IPS-11a (cell line): ENCODE data around the gene CLSTN2.

ENCODE experiments used
- H3K4me3 ChIP-seq: one replicate; pipeline ENCODE4 v1.5.1; 2013; ENCODE audit warnings: low read depth, low read length, control low read depth

Gene CLSTN2

DNA sequence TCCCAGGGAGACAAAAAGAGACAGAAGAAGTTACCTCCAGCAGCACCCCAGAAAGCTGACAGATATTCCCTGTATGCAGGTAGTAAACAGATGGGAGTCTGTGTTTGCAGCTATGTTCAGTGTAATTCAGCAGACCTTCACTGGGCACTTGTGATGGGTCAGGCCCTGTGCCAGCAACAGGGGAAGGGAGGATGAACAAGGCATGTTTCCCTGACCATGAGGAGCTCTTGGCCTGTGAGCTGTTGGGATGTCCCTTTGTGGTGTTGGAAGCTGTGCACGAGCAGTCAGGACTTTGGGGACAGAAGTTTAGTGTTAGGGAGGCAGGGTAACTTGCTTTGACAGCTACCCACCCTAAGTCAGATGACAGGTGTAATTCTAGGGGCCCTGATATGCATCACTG lies 636.9 kb downstream of the CLSTN2 start:
- H3K4me3 ChIP-seq: no peak overlapping the region

GRCh38 chr3:140572334-140572733 lies 637.3 kb downstream of the CLSTN2 start:
- H3K4me3 ChIP-seq: no peak overlapping the region

DNA sequence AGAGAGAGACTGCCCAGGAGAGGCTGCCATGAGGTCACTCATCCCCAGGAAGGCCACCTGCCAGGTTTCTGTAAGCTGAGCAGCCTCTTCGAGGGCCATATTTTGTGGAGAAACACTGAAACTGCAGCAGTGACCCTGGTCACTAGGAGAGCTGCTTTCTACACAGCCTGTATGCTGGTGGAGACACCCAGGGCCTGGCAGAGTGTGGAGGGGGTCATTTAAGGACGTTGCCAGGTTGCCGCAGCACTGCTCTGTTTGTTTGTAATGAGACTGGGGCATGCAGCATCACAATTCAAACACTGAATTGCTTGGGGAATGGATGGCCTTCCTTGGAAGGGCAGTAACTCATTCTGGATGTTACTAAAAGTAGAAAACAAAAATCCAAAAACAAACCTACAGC lies 638.0 kb downstream of the CLSTN2 start:
- no peak overlapping the region for H3K4me3 ChIP-seq

- H3K4me3 ChIP-seq: no peak overlapping the region
Observed at GRCh38 chr3:140574375-140574774, 639.4 kb downstream of the CLSTN2 start.

DNA sequence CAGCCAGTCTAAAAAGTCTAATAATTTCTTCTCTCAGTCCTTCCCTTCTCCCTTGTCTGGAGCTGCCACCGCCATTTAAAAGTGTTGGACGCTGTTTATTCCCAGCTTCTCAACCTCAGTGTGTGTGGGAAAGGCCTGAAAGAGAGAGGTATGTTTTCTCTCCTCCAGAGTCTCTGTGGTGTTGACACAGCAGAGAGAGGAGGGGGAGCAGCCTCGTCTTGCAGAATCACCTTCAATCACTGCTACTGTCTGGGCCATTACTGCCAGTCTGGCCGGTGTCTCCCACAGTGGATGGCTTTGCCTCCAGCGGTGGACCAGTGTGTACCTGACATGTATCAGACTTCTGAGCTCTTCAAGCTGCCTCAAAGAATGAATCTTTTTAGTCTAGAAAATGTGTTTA lies 641.5 kb downstream of the CLSTN2 start:
- no peak overlapping the region for H3K4me3 ChIP-seq

DNA sequence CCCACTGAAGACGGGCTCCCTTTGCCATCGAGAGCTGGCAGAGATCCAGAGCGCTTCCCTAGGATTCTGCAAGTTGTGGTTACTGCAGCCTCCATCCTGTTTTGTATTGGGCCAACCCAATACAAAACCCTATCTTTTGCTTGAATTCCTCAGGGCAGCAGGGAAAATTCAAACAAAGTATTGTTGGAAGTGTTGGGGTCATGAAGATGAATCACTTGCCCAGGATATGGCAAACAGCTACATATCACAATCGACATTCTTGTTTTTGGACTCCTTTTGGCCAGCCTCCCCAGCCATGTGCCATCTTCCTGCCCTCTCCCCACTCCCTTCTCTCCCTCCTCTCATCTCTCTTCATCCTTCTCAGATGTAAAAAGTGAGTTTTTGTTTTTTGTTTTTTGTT lies 642.9 kb downstream of the CLSTN2 start:
- H3K4me3 ChIP-seq: no peak overlapping the region

GRCh38 chr3:140579260-140579659 lies 644.3 kb downstream of the CLSTN2 start:
- no peak overlapping the region for H3K4me3 ChIP-seq

DNA sequence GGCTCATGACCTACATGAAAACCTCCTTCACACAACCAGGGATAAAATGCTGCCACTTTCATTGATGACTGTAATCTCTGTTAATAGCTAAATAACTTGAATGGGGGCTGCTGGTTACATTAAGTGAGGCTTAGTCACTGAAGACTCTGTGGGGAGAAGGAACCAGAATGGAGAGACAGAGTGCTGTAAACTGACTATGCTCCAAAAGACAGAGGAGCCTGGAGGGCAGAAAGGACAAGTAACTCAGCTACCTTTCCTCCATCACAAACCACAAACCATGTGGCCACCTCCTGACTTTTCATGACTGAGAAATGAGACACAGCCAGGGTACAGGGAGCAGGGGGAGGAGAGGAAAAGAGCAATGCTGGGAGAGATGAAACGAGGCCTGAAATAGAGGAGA lies 645.8 kb downstream of the CLSTN2 start:
- no peak overlapping the region for H3K4me3 ChIP-seq

DNA sequence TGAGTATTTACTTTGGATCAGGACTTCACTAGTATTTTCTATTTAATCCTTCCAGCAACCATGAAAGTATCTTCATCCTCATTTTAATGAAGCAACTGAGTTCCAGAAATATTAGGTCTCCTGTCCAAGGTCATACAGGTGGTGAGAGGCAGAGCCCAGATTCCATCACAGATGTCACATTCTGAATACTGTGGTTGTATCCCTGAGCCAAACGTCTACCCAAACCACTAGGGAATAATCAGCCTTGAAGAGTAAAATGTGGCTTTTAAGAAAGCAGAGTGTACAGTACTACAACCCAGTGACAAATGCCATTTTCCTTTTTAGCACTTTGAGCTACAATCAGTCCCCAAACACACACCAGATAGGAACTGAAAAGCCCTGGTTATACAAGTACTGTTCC lies 649.6 kb downstream of the CLSTN2 start:
- no peak overlapping the region for H3K4me3 ChIP-seq

- H3K4me3 ChIP-seq: no peak overlapping the region
Observed at GRCh38 chr3:140585828-140586227, 650.8 kb downstream of the CLSTN2 start.

DNA sequence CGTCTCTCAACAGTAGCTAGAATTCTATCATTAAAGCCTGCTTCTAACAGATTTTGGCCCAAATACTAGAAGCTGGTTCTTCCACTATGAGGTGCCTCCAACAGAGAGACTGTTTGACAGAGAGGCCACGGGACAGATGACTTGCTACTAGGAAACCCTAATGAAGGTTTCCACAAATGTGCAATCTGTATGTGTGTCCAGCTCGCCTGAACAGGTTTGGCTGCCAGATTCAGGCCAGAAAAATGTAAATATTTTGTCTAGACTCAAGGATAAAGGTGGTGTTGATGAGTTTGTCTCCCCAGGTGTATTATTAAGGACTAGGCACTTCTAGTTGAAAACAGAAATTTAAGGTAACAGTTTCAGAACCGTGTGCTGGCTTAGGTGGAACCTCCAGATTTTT lies 651.3 kb downstream of the CLSTN2 start:
- H3K4me3 ChIP-seq: no peak overlapping the region

DNA sequence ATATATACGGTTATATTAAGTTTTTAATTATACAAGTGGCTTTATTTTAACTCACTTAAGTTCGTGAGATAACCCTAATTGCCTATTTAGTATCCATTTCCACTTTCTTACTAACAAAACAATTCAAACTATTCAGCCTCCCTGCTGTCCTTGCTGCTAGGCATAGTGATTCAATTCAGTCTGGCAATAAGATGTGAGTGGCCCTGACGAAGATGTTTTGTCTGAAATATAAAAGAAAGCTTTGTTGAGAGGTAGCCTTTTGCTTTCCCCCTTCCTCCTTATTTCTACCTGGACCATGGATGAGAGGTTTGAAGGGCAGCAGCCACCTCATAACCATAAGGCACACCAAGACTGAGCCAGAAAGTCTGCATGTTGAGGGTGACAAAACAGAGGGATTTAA lies 653.6 kb downstream of the CLSTN2 start:
- no peak overlapping the region for H3K4me3 ChIP-seq

GRCh38 chr3:140593766-140594165 lies 658.8 kb downstream of the CLSTN2 start:
- H3K4me3 ChIP-seq: no peak overlapping the region

DNA sequence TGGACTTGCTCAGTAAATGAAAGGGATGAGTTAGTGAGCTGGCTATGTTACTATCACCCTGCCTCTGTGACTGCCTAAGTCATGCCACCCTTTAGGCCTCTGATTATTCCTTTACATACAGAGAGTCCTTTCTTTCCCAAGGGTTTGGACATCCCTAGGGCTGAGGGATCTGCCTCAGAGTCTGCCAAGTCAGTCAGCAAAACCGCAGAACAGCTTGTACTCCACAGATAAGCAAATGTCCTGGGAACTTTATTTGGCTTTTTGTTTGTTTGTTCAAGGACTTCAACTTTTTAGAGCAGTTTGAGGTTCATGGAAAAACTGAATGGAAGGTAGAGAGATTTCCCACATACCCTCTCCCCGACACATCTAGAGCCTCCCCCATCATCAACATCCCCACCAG lies 660.3 kb downstream of the CLSTN2 start:
- H3K4me3 ChIP-seq: no peak overlapping the region

DNA sequence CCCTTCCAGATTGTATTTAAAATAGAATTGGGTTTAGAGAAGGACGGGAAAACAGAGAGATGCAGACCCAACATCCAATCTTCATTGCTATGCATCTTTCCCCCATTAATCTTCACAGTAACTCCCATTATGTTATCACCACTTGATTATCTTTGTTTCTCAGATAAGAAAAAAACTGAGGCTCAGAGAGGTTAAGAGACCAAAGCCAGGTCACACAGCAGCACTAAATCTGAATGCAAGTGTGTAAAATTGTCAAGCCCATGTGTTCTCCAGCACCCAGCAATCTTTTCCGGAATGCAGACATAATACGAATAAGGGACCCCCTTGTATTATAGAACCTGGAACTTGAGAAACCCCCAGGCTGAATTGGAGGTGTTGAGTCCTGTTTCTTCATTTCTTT lies 662.4 kb downstream of the CLSTN2 start:
- H3K4me3 ChIP-seq: no peak overlapping the region

DNA sequence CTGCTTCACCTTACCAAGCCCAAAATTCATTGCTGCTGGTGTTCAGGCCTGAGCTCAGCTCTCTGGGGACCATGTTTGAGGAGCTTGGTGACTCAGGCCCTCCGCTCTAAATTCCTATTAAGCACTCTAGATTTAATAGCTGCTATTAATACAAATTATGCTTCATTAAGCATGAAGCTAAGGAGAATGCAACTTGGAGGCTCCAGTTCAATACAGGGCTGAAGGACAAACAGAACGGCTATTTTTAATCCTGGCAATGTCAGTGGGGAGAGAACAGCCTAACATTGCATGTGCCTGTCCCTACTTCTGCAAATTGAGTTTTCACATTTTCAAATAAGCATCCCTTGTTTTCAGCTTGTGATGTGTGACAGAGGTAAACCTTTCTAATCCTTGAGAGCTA lies 662.8 kb downstream of the CLSTN2 start:
- no peak overlapping the region for H3K4me3 ChIP-seq

DNA sequence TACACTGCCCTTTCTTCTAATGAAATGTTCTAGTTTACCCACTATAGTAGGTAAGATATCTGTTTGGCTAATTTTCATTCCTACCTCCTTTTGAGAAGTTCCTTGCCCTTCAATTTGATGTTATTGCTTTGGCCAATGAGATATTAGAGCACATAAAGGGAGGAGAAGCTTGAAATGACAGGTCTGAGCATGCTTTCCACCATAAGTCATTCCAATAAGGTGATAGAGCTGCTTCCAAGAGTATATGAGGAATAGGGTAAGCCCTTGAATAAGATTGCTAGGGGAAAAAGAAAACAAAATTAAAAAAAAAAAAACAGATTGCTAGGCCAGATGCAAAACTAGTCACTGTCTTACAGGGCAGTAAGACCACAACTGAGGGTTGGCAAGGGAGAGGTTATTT lies 664.0 kb downstream of the CLSTN2 start:
- H3K4me3 ChIP-seq: no peak overlapping the region

DNA sequence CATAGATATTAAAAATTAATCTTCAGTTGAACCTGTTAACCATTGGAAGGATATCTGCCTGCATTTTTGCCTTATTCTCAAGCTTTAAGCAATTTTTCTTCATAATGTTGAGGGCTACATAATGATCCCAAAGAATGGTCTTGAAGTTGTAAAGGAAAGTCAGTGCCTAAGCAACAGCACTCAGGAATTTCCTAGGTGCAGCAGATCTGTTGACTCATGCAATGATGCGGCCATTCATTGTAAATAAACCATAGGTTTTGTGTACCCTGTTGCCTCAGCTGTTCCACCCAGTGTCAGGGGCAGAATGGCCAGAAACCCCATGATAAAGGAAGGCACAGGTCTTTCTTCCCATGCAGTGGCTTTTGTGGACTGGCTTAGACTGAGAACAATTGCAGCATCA lies 664.5 kb downstream of the CLSTN2 start:
- H3K4me3 ChIP-seq: no peak overlapping the region

- H3K4me3 ChIP-seq: no peak overlapping the region
Observed at GRCh38 chr3:140601881-140602280, 666.9 kb downstream of the CLSTN2 start.

DNA sequence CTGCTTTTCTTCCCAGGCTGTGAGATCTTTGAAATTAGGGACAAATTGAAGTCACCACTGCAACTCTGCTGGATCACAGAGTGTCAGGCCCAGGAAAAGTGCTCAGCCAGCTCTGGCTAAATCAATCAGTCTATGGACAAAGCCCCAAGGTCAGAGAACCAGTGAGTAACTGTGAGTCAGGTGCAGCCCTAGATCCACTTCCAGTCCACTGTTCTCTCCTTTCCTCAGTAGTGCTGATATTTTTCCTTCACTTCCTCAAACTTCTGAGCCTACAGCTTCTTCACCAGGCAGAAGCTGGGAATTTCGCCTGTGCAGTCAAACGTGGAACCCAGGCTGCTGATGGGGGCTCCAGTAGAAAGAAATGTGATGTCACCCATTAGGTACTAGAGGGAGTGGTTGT lies 667.8 kb downstream of the CLSTN2 start:
- no peak overlapping the region for H3K4me3 ChIP-seq

DNA sequence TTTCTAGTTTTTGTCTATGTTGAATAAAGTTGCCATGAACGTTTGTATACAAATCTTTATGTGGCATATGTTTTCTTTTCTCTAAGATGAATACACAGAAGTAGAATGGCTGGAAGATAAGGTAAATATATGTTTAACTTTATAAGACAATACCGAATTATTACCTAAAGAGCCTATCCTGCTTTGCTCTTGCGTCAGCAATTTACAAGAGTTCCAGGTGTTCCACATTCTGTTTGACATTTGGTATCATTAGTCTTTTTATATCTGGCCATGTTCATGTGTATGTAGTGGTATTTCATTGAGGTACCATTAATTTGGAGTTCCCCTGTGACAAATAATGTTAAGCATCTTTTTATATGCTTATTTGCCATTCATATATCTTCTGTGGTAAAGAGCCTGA lies 668.8 kb downstream of the CLSTN2 start:
- H3K4me3 ChIP-seq: no peak overlapping the region

DNA sequence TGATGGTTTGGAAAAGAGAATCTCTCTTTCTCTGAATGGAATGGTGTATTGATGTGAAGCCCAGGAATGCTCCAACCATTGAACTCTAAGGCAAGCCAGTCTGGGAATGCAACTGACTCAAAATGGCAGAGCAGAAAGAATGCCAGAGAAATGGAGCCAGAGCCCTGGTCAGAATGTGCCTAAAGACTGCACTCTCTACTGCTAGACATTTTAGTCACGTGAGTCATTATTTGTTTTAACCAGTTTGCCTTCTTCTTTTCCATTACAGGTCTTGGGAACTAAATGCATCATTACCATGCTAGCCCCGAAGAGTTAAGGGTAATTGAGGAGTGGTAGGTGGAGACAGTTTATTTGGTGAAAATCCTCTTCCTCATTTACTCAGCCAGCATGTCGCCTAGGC lies 675.6 kb downstream of the CLSTN2 start:
- no peak overlapping the region for H3K4me3 ChIP-seq

DNA sequence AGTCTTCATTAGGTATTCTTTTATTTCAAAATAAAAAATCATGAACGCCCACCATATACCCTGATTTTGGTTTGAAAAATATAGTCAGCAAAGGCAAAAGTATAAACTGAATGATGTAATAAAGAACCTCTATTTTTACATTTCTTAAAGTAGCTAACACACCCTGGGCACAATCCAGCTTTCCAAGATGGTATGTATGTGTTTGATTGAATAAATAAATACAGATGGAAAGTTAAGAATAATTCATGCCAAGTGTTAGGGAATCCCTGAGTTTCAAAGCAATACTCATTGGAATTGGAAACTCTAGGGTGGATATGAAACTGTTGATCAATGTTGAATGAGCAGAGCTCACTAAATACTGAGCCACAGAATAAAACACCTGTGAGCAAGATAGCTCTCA lies 679.0 kb downstream of the CLSTN2 start:
- no peak overlapping the region for H3K4me3 ChIP-seq

GRCh38 chr3:140617135-140617534 lies 682.1 kb downstream of the CLSTN2 start:
- H3K4me3 ChIP-seq: no peak overlapping the region
